ENCODE data around the gene RPL35.
A peak's percentile ranks its signal among the peaks of the same experiment; 100 is the strongest.

RPL35 gene

GRCh38 chr9:124861342-124862229 is at the start of gene RPL35, which contains the start of gene ARPC5L:
RPL35 (minus strand) TSS chr9:124861957; CDS start chr9:124861912, 45 bp downstream.
ARPC5L (plus strand) TSS chr9:124862130; CDS start chr9:124869291, 7,161 bp downstream.
- DNase-seq (ENCODE audit: low spot score): peak; percentile 94

- DNase-seq (ENCODE audit: low spot score): no peak
Measured at GRCh38 chr9:124908098-124908497, 46.3 kb upstream of the RPL35 start.

DNA sequence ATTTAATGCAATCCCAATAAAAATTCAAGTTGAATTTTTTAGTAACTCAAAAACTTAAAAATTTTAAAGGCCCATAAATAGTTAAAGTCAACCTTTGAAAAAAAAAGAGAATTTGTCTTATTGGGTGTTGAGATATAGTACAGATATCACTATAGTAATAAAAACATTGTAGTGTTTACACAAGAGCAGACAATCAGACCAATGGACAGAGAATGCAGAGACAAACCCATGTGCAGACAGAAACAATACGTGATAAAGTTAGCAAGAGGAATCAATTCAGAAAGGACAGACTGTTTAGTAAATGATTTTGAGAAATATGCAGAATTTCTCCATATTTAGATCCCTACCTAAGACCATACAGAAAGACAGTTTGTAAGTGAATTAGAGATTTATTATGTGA is 45.2 kb upstream of the RPL35 start:
- no peak for DNase-seq (ENCODE audit: low spot score)

DNA sequence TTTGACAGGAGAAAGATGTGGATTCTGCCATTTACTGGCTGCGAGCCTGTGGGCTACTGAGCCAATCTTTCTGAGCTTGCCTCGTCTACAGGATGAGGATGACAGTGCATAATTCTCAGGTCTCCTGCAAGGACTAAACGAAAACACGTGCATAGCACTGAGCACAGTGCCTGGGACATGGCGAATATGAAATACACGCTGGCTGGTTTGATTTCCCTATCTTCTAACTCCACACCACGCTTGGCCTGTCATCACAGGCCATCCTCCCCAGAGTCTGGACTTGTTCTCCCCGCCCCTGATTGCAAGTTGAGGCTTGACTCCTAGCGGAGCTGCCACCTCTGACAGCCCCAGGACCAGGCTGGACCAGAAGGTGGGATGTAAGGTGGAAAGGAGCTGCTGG is 38.1 kb upstream of the RPL35 start:
- no peak for DNase-seq (ENCODE audit: low spot score)

DNA sequence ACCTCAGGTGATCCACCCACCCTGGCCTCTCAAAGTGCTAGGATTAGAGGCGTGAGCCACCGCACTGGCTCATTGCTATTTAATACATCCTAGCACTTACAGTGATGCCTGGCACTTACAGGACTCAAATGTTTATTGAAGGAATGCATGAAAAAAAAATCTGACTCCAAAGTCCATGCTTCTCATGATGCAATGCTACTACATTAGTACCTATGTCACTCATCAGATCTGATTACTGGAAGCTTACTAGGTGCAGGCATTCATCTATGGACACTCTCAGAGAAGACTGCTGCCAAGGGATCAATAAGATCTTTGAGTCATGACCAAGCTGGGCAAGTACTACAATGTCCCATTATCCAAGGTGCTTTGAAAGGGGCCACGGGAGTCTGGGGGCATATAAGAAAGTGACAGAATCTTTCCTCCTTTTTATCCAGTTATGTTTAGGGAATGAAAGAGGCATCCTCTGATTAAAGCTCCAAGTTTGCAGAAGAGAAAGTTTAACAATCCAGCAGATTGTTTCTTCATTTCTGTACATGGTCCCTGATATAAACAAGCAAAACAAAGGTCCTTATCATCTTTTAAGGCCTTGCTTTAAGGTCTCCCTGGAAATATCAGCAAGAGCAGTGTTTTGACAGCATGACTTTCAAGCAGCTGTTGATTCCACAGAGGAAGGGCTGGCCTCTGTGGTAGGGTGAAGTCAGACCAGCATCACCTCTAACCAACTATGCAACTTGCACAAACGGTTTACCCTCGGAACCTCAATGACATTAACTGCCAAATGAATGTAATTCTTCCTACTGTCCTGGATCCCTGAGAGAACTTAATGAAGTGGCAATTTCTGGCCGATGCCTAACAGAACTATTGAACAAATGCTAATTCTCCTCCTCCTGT is 36.1 kb upstream of the RPL35 start:
- DNase-seq (ENCODE audit: low spot score): no peak

- DNase-seq (ENCODE audit: low spot score): peak; percentile 36
Measured at GRCh38 chr9:124894741-124895170, 33.0 kb upstream of the RPL35 start.

GRCh38 chr9:124894035-124894740 is 32.4 kb upstream of the RPL35 start:
- no peak for DNase-seq (ENCODE audit: low spot score)

DNA sequence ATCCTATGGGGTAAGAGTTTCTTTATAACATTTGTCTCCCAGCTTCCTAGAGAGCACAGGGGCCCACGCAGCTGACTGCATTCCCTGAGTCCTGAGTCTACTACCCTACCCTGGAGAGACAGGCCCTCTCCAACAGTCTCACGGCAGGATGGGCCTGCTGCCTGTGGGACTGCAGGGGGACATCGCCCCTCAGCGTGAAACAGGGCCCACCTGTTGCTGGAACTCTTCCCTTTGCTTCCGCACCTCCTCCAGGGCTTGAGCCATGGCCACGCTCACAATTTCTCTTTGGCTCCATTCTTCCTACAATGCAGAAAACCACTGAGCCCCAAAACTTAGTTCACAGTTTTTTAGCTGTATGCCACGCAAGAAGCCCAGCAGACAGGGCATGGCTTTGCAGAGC is 28.4 kb upstream of the RPL35 start:
- no peak for DNase-seq (ENCODE audit: low spot score)

DNA sequence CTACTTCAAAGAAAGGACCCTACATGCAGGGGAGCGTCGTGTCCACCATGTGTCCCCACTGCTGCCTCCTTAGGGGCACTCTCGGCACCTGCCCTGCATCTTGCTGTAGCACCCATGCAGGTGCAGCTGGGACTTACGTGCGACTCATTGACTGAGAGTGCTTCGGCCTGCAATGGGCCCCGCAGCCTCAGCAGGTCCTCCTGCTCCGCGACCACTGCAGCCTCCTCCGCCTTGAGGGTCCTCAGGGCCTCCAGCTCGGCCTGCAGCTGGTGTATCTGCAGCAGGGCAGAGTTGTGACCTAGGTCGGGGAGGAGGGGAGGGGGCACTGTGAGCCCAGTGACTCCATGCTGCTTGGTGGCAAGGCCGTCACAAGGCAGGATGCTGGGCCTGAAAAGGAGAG is 27.2 kb upstream of the RPL35 start:
- DNase-seq (ENCODE audit: low spot score): no peak

- DNase-seq (ENCODE audit: low spot score): no peak
Measured at GRCh38 chr9:124887832-124888231, 26.1 kb upstream of the RPL35 start.

DNA sequence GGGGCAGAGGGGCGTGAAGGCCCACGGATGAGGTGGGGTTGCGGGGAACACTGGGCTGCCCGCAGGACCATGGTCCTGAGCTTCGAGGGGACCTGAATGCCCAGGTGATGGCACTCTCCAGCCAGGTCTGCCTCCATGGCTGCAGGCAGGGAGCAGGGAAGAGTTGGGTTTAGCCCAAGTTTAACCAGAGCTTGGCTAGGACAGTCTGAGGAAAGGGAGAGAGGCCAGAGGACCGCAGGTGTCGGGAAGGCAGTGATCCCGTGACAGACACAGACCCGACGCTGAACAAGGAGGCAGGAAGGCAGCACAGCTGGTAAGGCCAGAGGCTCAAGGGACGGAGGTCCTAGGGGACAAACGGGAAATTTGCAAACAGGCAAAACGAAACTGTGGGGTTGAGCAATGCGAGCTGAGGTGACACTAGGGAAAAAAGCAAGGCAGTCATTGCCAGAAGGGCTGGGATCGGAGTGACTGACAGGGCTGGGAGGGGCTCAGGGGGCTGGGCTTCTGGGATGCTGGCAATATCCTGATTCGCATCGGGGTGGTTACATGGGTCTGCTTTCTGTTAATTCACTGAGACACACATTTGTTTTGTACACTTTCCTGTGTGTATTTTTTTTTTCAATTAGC is 25.2 kb upstream of the RPL35 start:
- DNase-seq (ENCODE audit: low spot score): no peak

DNA sequence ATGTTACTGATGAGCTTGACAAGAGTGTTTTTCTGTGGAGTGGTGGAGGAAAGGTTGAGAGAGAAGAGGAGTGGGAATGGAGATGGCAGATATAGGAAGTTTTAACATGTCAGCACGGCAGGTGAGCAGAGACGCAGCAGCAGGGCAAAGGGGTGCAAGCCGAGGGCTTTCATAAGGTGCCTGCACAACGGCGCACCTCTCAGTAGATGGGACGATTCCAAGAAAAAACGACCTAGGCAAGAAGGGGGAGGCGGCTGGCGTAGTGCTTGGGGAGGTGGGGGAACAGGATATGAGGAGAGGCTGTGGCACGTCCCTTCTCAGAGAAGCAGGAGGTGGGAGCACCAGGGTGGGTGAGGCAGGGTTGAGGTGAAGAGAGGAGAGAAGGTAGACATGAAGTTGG is 24.7 kb upstream of the RPL35 start:
- no peak for DNase-seq (ENCODE audit: low spot score)

DNA sequence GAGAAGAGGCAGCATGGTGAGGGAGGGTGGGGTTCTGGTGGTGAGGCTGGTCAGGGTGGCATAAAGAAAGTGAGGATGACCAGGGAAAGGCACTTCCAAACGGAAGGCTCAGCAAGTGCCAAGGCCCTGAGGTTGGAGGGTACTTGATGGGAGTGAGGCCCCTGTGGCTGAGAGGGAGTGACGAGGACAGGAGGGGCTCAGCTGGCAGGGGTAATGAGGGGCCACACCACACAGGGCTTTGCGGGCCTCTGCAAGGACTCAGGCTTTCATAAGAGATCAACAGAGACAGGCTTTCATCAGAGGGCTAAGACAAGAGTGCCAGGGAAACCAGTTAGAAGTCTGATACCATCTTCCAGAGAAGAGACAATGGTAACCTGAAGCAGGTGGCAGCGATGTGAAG is 23.8 kb upstream of the RPL35 start:
- DNase-seq (ENCODE audit: low spot score): no peak

GRCh38 chr9:124884376-124884775 is 22.6 kb upstream of the RPL35 start:
- DNase-seq (ENCODE audit: low spot score): no peak

DNA sequence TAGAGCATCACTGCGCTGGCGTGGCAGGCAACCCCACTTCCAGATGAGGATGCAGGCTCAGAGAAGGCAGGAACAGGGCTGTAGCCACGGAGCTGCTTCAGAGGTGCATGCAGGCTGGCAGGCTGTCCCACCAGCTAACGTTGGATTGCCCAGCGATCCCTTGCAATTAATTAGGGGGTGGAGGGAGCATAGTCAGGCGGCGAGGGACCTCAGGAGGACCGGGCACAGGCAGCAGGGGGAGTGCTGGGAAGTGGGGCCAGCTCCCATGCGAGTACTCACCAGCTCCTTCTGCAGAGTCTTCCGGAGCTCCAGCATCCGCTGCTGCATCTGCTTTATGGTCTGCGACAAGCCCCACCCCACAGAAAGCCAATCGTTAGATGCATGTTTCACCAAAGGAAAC is 20.5 kb upstream of the RPL35 start:
- no peak for DNase-seq (ENCODE audit: low spot score)

DNA sequence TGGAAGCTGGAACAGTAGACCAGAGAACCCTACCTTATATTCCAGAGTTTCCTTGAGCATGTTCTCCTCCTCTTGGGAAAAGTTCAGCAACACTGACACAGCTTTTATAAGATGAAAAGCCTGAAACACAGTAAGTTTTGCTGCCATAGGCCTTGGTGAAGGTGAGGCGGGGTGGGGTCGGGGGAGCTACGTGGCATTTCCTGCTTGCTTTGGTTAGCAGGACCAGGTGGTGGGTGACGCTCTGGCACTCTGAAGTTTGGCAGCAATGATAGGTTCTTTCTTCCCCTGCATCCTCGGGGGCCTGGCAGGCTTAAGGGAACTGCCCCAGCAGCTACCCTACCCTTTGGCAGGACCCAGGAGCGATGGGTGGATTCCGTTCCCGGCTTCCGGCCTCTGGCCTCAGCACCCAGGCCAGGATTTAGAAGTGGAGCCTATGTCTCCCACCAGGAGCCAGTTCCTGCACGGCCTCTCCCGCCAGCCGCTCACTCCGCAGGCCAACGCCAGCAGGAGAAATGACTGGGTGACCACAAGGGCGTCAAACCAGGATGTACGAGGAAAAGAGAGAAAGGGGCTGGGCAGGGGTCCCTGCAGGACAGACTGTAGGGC is 19.5 kb upstream of the RPL35 start:
- DNase-seq (ENCODE audit: low spot score): no peak

- DNase-seq (ENCODE audit: low spot score): no peak
Measured at GRCh38 chr9:124880501-124880900, 18.7 kb upstream of the RPL35 start.

- no peak for DNase-seq (ENCODE audit: low spot score)
Measured at GRCh38 chr9:124879226-124879625, 17.5 kb upstream of the RPL35 start.

DNA sequence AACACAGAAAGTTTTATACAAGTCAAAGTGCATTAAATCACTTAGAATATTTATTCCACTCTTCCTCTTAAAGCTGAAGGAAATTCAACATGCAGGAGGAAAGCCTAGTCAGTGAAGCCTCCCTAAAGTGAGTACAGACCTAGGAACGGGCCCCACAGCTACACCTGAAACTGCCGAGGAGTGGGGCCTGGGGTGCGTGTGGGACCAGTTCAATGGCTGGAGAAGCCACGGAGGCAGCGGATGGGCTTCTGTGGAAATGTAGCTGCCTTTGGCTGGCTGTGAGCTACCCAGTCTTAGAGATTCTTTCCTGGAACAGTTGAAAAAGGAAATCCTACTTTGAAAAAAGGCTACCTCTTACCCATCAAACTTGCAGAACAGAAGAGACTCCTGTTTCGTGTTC is 16.8 kb upstream of the RPL35 start:
- DNase-seq (ENCODE audit: low spot score): no peak

- no peak for DNase-seq (ENCODE audit: low spot score)
Measured at GRCh38 chr9:124878021-124878420, 16.3 kb upstream of the RPL35 start.
